Stimulated activated CD4-positive, alpha-beta T cell treated with anti-CD3 and anti-CD28 coated beads, TNF-alpha, amount 100 ng/mL, for 24 hours (primary cell): ENCODE data around the gene PDLIM1.

Experiments
- DNase-seq, 3 experiments: peaks; one replicate each; pipeline ENCODE4 v3.0.0-alpha.2; 2020; ENCODE audit warnings: low read depth in 3 of 3

PDLIM1 gene

DNA sequence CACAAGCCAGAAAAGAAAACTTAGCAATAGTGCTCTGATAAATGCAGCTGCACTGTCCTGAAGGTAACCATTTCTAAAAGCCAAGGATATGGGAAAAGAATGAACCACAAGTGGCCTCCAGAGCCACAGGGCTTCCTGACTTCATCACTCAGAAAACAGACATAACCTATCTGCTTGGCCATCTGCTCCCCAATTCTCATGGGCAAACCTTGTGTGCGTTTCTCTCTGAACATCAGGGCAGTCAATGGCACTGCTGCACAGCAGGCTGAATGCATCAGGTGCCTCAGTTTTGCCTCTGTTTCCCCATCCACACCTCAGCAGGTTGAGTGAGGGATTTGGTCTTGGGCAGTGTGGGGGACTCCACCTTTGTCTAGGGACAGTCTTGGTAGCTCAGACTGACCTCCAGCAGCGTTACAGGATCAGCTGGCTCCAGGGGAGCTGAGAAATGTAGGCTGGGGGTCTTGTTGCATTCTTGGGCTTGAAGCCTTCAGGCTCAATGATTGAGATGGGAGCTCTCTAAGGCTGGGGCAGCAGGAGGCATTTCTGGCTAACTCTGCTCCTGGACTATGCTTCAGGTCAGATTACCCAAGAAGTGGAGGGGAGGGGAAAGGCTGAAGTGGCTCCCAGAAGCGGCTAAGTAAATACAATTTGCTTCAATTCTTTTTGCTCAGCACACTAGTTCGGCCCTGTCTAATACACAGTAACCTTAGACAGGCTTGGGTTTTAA lies 23.6 kb upstream of the PDLIM1 start:
- DNase-seq = no peak

GRCh38 chr10:95312986-95313495 lies 22.2 kb upstream of the PDLIM1 start:
- DNase-seq = no peak

GRCh38 chr10:95312257-95312656 lies 21.5 kb upstream of the PDLIM1 start:
- no peak for DNase-seq

DNA sequence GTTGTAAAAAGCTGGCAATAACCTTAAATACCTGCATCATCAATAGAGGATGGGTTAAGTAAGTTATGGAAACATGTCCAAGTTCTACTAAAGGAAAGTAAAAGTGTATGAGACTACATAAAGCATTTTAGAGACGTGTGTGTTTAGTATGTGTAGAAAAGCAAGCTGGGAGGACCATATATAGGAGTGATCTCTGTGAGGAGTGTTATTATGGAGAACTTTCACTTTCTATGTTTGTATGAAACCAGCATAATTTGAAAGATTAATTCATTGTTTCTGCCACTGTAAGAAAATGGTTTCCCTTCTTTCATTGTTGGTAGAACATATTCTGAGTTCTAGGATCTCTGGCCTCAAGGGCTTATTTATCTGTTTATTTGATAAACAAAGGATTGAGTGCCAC lies 19.2 kb upstream of the PDLIM1 start:
- DNase-seq = no peak

DNA sequence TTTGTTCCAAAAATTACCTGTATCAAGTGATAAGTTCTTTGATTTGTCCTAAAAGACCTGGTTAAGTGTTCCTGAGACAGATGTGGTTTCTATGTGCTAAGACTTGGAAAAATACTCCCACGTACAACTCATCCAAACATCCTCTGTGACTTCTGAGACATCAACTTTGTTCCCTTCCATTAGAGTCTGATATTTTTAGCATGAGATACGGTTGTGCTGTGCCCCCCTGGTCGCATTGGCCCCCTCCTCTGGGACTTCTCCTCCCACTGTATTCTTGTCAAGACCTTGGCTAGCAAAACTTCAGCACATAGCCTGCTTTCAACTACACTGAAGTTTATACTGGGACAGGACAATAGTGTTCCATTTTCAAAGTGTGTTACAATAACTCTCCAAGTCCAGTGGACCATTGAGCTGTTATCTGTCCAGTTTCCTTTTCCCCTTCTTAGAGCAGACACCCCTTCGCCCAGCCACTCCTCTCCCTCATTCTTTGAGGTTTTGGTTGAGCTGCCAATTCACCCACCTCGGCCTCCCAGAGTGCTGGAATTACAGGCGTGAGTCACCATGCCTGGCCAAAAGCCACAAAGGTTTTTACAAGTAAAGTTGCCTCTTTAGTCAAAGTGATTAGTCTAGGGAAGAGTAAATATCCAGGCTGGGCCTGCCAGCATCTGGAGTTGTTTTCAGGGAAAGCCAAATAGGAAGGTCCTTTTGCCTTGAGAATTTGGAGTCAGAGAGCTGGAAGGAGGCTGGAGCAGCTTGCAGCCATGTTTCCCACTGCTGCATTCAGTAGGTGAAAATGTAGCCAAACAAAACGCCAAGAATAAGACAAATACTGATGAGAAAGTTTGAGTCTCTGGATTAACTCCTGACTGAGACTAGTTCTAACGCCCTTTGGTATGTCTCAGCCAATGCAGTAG lies 17.8 kb upstream of the PDLIM1 start:
- DNase-seq = no peak

DNA sequence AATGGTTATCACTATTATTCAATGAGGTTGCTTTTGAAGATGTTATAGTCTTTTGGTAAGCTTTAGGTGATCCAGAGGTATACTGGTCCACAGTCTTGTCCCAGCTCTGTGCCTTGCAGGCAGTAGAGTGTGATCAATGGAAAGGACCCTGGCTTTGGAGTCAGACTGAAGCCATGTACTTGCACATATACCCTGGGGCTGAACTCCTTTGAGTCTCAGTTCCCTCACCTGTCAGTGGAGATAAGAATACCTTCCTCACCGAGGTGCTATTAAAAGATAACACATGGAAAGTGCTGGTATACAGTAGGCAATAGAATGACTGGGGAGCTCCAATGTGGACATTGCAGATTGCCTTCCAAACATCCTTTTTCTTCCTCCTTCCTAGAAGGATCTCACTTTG lies 16.0 kb upstream of the PDLIM1 start:
- DNase-seq = no peak

DNA sequence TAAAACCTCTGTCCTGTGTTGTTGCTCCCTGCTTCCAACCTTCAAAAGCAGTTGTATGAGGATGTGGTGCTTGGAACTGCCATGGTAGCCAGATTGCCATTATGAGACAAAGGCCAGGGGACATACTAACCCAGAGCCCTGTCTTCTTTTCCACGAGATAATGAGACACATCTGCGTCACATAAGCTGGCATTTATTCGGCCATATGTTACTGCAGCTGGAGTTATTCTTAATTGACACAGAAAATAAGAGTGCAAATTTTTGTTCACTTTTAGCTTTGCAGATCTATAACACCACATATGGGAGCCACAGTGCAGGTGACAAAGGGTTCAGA lies 15.5 kb upstream of the PDLIM1 start:
- DNase-seq = no peak

DNA sequence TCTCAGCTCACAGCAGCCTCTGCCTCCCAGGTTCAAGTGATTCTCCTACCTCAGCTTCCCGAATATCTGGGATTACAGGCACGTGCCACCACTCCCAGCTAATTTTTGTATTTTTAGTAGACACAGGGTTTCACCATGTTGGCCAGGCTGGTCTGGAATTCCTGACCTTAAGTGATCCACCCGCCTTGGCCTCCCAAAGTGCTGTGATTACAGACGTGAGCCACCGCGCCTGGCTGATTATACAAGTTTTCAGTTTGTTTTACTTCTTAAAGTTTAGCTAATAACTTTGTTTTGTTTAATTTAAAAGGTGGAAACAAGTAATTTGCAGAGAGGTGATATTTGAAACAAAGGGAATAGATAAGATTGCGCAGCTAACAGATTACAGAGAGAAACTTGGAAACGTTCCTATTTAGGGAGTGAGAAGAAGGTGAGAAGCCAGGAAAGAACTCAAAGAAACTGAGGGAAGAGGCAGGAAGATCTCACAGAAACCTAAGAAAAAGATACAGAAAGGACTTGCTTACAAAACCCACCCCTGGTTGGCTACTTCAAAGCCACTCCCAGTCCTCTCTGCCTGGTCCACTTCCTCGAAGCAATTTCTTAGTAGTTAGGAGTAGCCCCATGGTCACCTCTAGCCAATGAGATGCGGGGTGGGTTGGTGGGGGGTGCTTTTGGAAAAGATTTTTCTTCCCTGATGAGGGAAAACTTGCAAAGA lies 15.0 kb upstream of the PDLIM1 start:
- no peak for DNase-seq

DNA sequence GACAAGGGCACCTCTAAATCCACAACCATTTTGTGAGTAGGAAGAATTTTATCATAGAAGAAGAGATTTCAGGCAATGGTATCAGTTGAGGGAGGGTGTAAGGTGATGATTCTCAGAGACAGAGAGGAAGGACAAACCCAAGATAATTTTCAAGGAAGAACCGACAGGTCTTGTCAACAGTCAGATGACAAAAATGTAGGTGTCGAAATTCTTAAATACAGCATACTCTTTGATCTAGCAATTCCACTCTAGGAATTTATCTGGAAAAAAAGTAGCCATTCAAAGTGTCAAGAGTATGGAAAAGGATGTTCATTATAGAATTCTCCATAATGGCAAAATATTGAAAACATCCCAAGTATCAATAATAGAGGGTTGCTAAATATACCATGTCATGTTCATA lies 14.2 kb upstream of the PDLIM1 start:
- DNase-seq = no peak

GRCh38 chr10:95304463-95304862 lies 13.7 kb upstream of the PDLIM1 start:
- DNase-seq = no peak

DNA sequence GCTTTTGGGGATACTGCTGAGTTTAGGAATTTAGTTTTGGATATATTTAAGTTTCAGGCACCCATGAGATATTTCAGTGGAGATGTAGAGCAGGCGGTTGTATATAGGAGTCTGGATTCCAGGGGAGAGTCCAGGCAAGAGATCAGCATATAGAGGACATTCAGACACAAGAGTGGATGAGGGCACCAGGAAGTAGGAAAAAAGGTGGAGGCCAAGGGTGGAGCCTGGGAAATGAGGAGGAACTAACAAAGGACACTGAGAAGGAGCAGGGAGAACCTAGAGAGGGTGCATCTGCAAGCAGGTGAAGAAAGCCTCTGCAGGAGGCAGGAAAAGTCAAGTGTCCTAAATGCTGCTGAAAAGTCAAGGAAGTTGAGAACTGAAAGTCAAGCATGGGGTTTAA lies 13.1 kb upstream of the PDLIM1 start:
- DNase-seq = no peak

DNA sequence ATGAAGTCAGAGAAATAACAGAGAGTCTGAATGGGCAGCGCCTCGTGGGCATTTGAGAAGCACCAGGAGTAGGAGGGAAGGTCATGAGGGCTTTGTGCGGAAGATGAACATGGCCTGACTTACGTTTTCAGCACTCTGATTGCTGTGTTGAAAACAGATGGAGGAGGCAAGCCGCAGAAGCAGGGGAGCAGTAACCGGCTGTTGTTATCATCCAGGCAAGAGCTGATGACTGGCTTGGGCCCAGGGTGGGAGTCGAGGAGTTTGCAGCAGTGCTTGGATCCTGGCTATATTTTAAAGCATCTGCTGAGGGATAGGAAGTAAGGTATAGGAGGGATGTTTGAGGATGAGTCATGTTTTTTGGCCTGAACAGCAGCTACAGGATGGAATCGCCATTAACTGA lies 12.7 kb upstream of the PDLIM1 start:
- no peak for DNase-seq

DNA sequence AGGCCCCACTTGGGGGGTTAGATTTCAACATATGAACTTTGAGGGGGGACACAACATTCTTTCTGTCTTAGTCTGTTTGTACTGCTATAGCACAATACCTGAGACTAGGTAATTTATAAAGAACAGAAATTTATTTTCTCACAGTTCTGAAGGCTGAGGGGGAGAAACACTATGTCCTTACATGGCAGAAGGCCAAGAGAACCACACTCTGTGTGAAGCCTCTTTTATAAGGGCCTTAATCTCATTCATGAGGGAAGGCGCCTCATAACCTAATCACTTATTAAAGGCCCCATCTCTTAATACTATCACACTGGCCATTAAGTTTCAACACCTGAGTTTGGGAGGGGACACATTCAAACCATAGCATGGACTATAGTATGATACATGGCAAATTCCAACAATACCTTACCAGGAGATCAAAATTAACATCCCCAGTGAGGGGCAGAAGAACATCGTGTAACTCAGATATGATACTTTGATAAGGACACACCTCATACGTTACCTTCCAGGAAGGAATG lies 9.3 kb upstream of the PDLIM1 start:
- DNase-seq = no peak

DNA sequence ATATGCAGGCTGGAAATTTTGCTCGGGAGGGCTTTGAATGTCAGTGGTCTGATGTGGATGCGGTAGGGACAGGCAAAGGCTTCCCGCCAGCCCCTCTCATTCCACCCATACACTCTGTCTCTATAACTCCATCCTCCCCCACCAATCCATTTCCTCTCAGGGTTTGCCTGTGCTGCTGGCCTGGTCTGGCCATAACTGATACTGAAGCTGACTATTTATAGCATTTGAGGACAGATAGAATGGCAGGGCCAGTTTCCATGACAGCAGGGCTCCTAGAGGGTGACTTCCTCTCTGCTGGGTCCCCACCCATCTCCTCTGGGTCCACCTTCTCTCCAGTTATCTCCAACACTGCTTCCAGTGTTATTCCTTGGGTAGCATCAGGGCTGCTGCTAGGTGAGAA lies 6.6 kb upstream of the PDLIM1 start:
- DNase-seq = no peak

DNA sequence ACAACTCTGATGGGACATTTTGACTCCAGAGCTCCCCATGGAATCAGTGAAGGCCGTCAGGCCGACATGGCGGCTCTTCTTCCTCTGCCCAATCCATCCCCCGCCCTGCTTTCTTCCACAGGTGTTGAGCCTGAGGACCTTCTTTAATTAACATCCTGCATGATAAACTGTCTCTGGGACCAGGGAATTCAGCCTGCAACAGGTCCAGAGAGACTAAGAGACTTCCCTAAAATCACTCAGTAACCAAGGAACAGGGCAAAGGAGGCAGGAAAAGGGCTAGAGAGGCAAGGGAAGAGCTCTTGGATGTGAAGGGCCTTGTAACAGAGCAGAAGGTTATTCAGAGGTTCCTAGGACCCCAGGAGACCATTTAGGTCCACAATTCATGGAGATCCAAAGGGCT lies 6.0 kb upstream of the PDLIM1 start:
- DNase-seq = no peak

- DNase-seq = peak in 1 of 3 experiments; percentile 20
Observed at GRCh38 chr10:95295031-95295755, 4.4 kb upstream of the PDLIM1 start.

GRCh38 chr10:95293631-95294030 lies 2.8 kb upstream of the PDLIM1 start:
- no peak for DNase-seq

GRCh38 chr10:95291365-95292039 lies 699 bp upstream of the PDLIM1 start:
- DNase-seq = no peak

- DNase-seq = no peak
Observed at GRCh38 chr10:95289921-95290421, 832 bp downstream of the PDLIM1 start.

- no peak for DNase-seq
Observed at GRCh38 chr10:95289003-95289920, 1.5 kb downstream of the PDLIM1 start.
